GM18520 (cell line): ENCODE measurements around the gene GOLGA8Q.
"Not testable (repeated sequence)": the region's sequence is repeated elsewhere in the genome, so short reads cannot be mapped to it uniquely, and the experiment has no call there.

Source experiments
- ATAC-seq: cut with Tn5 transposase; IDR thresholded peaks from one replicate; pipeline ENCODE4 v1.9.1; 2021; ENCODE audit not compliant: unreplicated experiment

GOLGA8Q gene, protein sequence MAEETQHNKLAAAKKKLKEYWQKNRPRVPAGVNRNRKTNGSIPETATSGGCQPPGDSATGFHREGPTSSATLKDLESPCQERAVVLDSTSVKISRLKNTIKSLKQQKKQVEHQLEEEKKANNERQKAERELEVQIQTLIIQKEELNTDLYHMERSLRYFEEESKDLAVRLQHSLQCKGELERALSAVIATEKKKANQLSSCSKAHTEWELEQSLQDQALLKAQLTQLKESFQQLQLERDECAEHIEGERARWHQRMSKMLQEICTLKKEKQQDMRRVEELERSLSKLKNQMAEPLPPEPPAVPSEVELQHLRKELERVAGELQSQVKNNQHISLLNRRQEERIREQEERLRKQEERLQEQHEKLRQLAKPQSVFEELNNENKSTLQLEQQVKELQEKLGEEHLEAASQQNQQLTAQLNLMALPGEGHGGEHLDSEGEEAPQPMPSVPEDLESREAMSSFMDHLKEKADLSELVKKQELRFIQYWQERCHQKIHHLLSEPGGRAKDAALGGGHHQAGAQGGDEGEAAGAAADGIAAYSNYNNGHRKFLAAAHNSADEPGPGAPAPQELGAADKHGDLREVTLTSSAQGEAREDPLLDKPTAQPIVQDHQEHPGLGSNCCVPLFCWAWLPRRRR

DNA sequence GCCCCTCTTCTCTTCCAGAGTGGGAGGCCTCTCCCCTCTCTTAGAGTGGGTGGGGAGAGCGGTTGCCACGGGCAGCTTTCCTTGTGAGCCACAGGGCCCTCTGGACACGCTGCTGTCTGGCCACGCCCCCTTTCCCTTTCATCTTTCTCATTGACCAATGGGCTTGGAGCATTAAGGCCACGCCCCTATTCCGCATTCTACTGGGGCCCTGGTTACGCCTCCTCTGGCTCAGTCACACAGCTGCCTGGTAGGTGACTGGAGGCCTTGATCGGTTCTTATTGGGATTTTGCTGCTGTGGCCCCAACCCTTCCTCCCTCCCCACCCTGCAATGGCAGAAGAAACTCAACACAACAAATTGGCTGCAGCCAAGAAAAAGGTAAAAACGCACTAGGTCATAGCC, at the start of gene GOLGA8Q:
Gene GOLGA8Q (plus strand): TSS at position 301 of the 400 bp plus-strand sequence. CDS start 28 bp downstream, at position 329.
- ATAC-seq = not testable (repeated sequence)

GRCh38 chr15:30502904-30503781, 48.7 kb upstream of the GOLGA8Q start:
- not testable (repeated sequence) for ATAC-seq

DNA sequence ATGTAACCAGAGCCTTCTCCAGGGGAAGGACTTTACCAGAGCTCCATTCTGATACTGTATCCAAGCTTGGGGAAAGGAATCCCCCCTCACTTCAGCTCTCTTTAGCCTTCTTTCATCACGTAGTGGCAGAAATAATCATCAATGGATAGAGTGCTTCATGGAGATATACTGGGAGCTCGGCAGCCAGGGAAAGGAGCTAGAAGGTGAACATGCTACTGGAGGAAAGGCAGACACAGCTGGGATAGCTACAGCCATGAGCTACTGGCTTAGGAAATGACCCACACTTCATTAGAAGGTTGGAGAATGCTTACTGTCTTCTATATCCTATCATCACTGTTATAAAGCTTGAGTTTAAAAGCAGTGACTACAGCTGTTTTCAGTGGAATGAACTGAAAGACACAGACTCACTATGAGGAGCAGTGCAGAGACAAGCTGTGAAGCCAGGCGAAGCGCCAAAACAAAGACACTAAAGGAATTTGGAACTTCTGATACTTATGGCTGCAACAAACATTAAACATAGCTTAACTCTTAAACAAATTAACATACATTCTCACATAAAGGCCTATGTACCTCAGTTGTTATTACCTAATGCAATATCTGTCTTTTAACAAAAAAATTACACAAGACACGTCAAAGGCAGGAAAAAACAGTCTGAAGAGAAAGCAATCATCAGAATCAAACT, 47.5 kb upstream of the GOLGA8Q start:
- ATAC-seq = not testable (repeated sequence)

- ATAC-seq = not testable (repeated sequence)
Observed at GRCh38 chr15:30514545-30514944, 37.3 kb upstream of the GOLGA8Q start.

DNA sequence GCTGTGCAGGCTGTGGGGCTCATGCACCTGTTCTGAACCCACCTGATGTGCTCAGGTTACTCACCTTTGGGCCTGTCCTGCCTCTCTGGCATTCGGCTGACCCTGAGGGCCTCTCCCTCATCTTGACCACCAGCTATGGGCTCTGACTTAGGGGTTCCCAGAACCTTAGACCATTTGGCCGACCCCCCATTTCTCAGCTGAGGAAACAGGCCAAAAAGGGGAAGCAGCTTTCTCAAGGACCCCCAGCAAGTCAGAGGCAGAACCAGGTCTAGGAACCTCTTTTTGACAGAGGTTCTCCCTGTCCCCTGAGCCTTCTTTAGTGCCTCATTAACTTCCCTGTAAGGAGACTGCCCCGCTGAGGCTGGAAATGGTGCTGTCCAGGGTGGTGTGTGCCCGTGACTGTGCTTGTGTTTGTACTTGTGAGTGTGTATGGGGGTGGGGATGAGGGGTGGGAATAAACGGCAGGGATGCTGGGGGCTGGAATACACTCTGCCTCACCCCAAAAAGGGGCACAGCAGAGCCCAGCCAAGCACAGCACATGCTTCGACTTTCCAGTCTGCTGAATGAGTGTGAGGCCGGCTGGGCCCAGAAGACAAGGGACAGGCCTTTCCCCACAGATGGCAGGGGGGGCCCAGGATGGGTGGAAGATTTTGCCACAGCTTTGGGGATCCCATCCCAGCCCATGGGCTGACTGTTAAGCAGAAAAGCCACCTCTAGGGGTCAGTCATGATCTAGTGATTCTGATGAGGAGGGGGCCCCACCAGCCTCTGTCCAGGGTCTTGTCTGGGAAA, 28.2 kb upstream of the GOLGA8Q start:
- not testable (repeated sequence) for ATAC-seq

GRCh38 chr15:30525912-30526311, 25.9 kb upstream of the GOLGA8Q start:
- ATAC-seq = not testable (repeated sequence)

- not testable (repeated sequence) for ATAC-seq
Observed at GRCh38 chr15:30529049-30529448, 22.8 kb upstream of the GOLGA8Q start.

- not testable (repeated sequence) for ATAC-seq
Observed at GRCh38 chr15:30566949-30567348, 15.1 kb downstream of the GOLGA8Q start.

DNA sequence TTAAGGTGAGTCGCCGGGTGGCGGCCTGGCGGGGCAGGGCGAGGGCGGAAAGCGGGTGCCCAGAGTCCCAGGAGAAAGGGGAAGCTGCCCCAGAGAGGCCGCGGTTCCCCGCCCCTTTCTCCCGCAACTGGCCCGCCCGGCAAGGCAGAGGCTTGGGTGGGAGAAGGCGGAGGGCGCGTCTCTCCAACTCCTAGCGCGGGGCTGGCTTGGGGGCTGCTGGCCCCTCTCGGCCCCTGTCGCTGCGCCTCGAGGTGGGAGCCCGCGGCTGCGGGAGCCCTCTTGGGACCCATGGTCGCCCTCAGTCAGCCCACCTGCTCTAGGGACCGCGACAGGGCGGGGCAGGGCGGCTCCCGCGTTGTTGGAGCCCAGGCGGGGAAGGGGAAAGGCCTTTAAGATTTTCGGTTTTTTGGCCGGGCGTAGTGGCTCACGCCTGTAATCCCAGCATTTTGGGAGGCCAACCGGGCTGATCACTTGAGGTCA, 21.2 kb downstream of the GOLGA8Q start:
- ATAC-seq = not testable (repeated sequence)

DNA sequence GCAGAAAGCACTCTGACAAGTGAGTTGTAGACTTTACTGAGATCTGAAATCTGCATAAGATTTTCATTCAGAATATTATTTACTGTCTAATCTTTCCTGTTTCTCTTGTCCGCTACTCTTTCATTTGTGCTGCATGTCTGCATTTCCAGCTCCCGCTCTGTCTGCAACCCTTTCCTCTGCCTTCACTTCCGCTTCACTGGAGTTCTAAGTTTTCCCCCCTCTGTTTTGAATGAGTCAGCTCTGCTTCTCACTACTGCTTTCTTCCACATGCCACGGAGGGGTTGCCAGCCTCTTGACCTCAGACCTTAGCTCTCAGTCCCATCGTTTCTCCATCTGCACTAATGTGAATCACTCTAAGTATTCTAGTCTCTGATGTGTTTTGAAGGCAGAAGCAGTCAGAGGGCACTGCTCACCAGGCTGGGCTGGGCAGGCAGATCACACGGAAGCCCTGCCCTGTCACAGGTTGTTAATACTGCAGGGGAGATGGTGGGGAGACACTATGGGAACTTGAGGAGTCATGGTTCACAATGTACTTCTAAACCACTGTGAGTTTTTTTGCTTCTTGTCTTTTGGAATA, 27.6 kb downstream of the GOLGA8Q start:
- not testable (repeated sequence) for ATAC-seq

DNA sequence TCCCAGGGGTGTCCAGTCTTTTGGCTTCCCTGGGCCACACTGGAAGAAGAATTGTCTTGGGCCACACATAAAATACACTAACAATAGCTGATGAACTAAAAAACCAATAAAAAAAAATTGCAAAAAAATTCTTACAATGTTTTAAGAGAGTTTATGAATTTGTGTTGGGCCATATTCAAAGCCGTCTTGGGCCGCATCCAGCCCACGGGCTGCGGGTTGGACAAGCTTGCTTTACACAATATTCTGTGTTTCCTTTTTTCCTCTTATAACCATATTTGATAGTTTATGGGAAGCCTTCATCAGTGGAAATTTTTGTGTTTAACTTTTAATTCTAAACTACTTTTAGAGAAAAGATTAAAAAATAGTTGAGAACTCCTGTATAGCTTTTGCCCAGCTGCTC, 28.9 kb downstream of the GOLGA8Q start:
- ATAC-seq = not testable (repeated sequence)

DNA sequence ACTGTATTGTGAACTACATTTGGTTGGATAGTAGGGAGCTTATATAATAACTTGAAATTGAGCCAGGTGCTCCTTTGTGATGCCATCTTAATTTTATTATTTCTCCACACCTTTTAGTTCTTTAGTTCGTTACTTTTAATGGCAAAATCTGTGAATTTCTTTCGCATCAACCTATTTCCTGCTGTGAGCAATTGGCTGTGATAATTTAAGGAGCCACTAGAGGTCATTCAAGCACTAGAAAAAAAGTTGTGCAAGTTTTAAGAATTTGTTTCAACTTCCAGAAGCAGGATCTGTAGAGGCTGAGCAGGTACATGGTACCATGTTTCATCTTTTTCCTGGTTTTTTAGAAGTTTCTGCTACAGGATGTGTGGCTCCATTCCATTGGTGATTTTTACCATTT, 47.1 kb downstream of the GOLGA8Q start:
- not testable (repeated sequence) for ATAC-seq

GRCh38 chr15:30603796-30604195, 51.9 kb downstream of the GOLGA8Q start, which contains the start of gene GOLGA8H:
Gene GOLGA8H (plus strand): TSS chr15:30604028. CDS start chr15:30604126, 98 bp downstream.
- not testable (repeated sequence) for ATAC-seq
